GM12878 (cell line): ENCODE data around the gene HSPBP1. TPM values are rescaled to one million over a fixed set of nuclear protein-coding genes. Genes with fewer than 3 reads are reported as not detected.
A peak's percentile ranks its signal among the peaks of the same experiment; 100 is the strongest.

Source experiments
- ATAC-seq: fragments of 200-7000 bp; cut with Tn5 transposase; 3 replicates; pipeline ENCODE4 v1.9.1; 2020; ENCODE audit warnings: mild to moderate bottlenecking, moderate library complexity
- BruUV-seq: library from RNA; stranded (reverse); fragments of 400-500 nt; replicated peaks from 2 replicates; lab custom pipeline; 2021; lab: Mats Ljungman, UMichigan
- CTCF ChIA-PET: fragments of 300-600 bp; sonication (Branson Sonifier 250); formaldehyde crosslinking; extraction: SDS; loops from one replicate; lab custom pipeline; 2021; ENCODE audit warnings: inconsistent platforms; lab: Yijun Ruan, JAX
- POLR2A ChIA-PET: fragments of 350-600 bp; formaldehyde crosslinking; extraction: SDS; loops from one replicate; lab custom pipeline; 2021; ENCODE audit warnings: inconsistent platforms; lab: Charles Lee
- RAD21 ChIA-PET: fragments of 300-600 bp; sonication (Branson Sonifier 250); formaldehyde crosslinking; loops from one replicate; lab custom pipeline; 2023; ENCODE audit warnings: antibody characterized with exemption; ENCODE audit not compliant: unreplicated experiment; lab: Charles Lee
- SMC1A ChIA-PET: fragments of 300-600 bp; sonication (Branson Sonifier 250); formaldehyde crosslinking; loops from one replicate; lab custom pipeline; 2023; ENCODE audit not compliant: unreplicated experiment, uncharacterized antibody; lab: Charles Lee
- DNase-seq: peaks from one replicate; pipeline ENCODE4 v3.0.0-alpha.2; 2011; ENCODE audit warnings: low read depth, low spot score
- FAIRE-seq: peaks from 3 replicates; lab custom pipeline; 2011; peaks lifted over from hg19 to GRCh38; lab: Jason Lieb, UNC
- H2AFZ ChIP-seq: 2 replicates; pipeline ENCODE4 v1.6.0; 2011; ENCODE audit warnings: low read depth, low read length, control low read depth; ENCODE audit not compliant: control insufficient read depth
- H3K27ac ChIP-seq: 2 replicates; pipeline ENCODE4 v1.5.1; 2011; ENCODE audit warnings: control low read depth; ENCODE audit not compliant: control insufficient read depth, insufficient read depth
- H3K27me3 ChIP-seq, 2 experiments: replicated peaks in 1 of 2; 2 replicates each; pipeline versions ENCODE4 v1.6.0 to v1.6.1; 2011; ENCODE audit warnings: low read length in 1 of 2; ENCODE audit not compliant: control insufficient read depth in 2 of 2, insufficient read depth in 2 of 2
- H3K36me3 ChIP-seq, 2 experiments: 2 replicates each; pipeline ENCODE4 v1.5.1; 2011; ENCODE audit warnings: low read length in 1 of 2; ENCODE audit not compliant: control insufficient read depth in 2 of 2, insufficient read depth in 2 of 2
- H3K4me1 ChIP-seq: 2 replicates; pipeline ENCODE4 v1.6.1; 2011; ENCODE audit warnings: mild to moderate bottlenecking, low read length, moderate library complexity, mixed read lengths; ENCODE audit not compliant: control insufficient read depth, insufficient read depth
- H3K4me2 ChIP-seq: 2 replicates; pipeline ENCODE4 v1.6.0; 2011; ENCODE audit warnings: control low read depth; ENCODE audit not compliant: control insufficient read depth, insufficient read depth
- H3K4me3 ChIP-seq: fragments of 200-600 bp; sonication (generic); 2 replicates; pipeline ENCODE4 v1.5.1; 2016
- H3K79me2 ChIP-seq: 2 replicates; pipeline ENCODE4 v1.6.0; 2011; ENCODE audit warnings: low read length; ENCODE audit not compliant: control insufficient read depth, insufficient read depth
- H3K9ac ChIP-seq: 2 replicates; pipeline ENCODE4 v1.8.0; 2011; ENCODE audit warnings: low read length, control low read depth, mixed read lengths; ENCODE audit not compliant: control insufficient read depth, insufficient read depth
- H3K9me3 ChIP-seq: replicated peaks from 3 replicates; pipeline ENCODE4 v1.5.1; 2011; ENCODE audit warnings: mild to moderate bottlenecking, low read length; ENCODE audit not compliant: control insufficient read depth, insufficient read depth
- H4K20me1 ChIP-seq: 2 replicates; pipeline ENCODE4 v1.6.0; 2011; ENCODE audit not compliant: control insufficient read depth, insufficient read depth
- HDAC6 ChIP-seq: fragments of 200-600 bp; sonication (generic); IDR thresholded peaks from one replicate; pipeline ENCODE4 v1.8.0; 2017; ENCODE audit warnings: antibody characterized with exemption; ENCODE audit not compliant: unreplicated experiment
- MAX ChIP-seq: IDR thresholded peaks from 2 replicates; pipeline ENCODE4 v1.6.1; 2012; ENCODE audit warnings: low read depth, low read length, improper control_type of control experiment
- MEF2A ChIP-seq: IDR thresholded peaks from 2 replicates; pipeline ENCODE4 v1.6.1; 2011; ENCODE audit warnings: low read depth, mild to moderate bottlenecking, low read length, moderate library complexity; ENCODE audit not compliant: insufficient read depth
- NRF1 ChIP-seq: conservative IDR thresholded peaks from 2 replicates; pipeline ENCODE4 v1.6.1; 2011; ENCODE audit warnings: mild to moderate bottlenecking, low read depth, low read length, improper control_type of control experiment
- SIX5 ChIP-seq: IDR thresholded peaks from 2 replicates; pipeline ENCODE4 v1.6.1; 2011; ENCODE audit warnings: mild to moderate bottlenecking, low read depth, low read length, moderate library complexity; ENCODE audit not compliant: severe bottlenecking
- SUPT20H ChIP-seq: IDR thresholded peaks from 2 replicates; pipeline ENCODE4 v1.6.1; 2011; ENCODE audit warnings: low read depth, mild to moderate bottlenecking, low read length, moderate library complexity, borderline replicate concordance; ENCODE audit not compliant: control insufficient read depth
- TAF1 ChIP-seq: IDR thresholded peaks from 2 replicates; pipeline ENCODE4 v1.6.1; 2011; ENCODE audit warnings: mild to moderate bottlenecking, low read depth, low read length, borderline replicate concordance
- TCF3 ChIP-seq: IDR thresholded peaks from 2 replicates; pipeline ENCODE4 v1.6.1; 2012; ENCODE audit warnings: low read depth, mild to moderate bottlenecking, low read length, borderline replicate concordance; ENCODE audit not compliant: insufficient read depth
- ZBTB4 ChIP-seq: fragments of 450-650 bp; formaldehyde crosslinking; IDR thresholded peaks from 2 replicates; pipeline ENCODE4 v1.4.0; 2022; ENCODE audit warnings: mild to moderate bottlenecking, moderate library complexity
- WGBS: methylation state at CpG from one replicate; pipeline ENCODE4 v1.1.6; 2016; ENCODE audit warnings: low lambda C conversion rate; ENCODE audit not compliant: insufficient replicate concordance, insufficient coverage; ENCODE audit errors: missing lambda C conversion rate; 5-methylcytosine and 5-hydroxymethylcytosine counted together
- in situ Hi-C: fragments of 300-500 bp; cut with MboI; formaldehyde crosslinking; loops from 9 replicates; pipeline ENCODE4 v1.14.3; 2018; ENCODE audit warnings: mixed read lengths
- intact Hi-C: fragments of 100-400 bp; cut with micrococcal nuclease; formaldehyde crosslinking; loops from one replicate; pipeline ENCODE4 v1.14.2; 2022; ENCODE audit not compliant: unreplicated experiment
- polyA plus RNA-seq, 11 experiments: library from polyadenylated mRNA; depleted of rRNA in 4 of 11; unstranded in 6 of 11; stranded (reverse) in 5 of 11; fragments of >200 nt; fragmentation: Nextera tagmentation in 4 of 11; fragmentation: Illumina TruSeq in 1 of 11; extraction: Ambion mirVana in 4 of 11; extraction: Trizol in 1 of 11; gene quantifications; 1 replicate in 1 of 11; 2 replicates in 10 of 11; pipeline versions ENCODE4 v1.2.1 to v1.2.3, GENCODE V29; 2011 to 2016; ENCODE audit warnings: inconsistent platforms in 2 of 11, missing spikeins in 2 of 11, low read depth in 1 of 11
- total RNA-seq, 4 experiments: library from RNA; depleted of rRNA in 3 of 4; stranded (reverse); fragments of >200 nt in 3 of 4; fragmentation: Illumina TruSeq in 1 of 4; extraction: Trizol in 1 of 4; gene quantifications; 2 replicates each; pipeline versions ENCODE4 v1.2.1 to v1.2.3, GENCODE V29; 2013 to 2021

The HSPBP1 gene
- total and polyA plus RNA-seq, 10 of the 15 experiments (the other 5 are each of a cell fraction or from before 2014, with no cell fraction given): 0.18 to 83.3 (median 23.0) TPM

GRCh38 chr19:55302318-55302703, 22.4 kb upstream of the HSPBP1 start:
- Histone ChIP-seq H3K79me2 (no peaks in the 10 kb centered on the region), H3K9ac (peak overlapping the region; percentile 8; the same call in 1 of the 2 replicates), H3K27me3 (no peaks in the 10 kb centered on the region), H3K27ac (peak overlapping the region; percentile 27), H2AFZ (peak overlapping the region; percentile 96), H3K4me3 (peak overlapping the region; percentile 67; the same call in 1 of the 2 replicates), H3K9me3 (no peaks in the 10 kb centered on the region), H3K36me3 (no peaks in the 10 kb centered on the region), H3K4me2 (peak overlapping the region; percentile 66), H3K4me1 (peaks cover 11% of the 10 kb centered on the region), H4K20me1 (no peaks in the 10 kb centered on the region; the same call in 1 of the 2 replicates)
- DNase-seq (no peak), FAIRE-seq (no peak), ATAC-seq (no peak)
- in situ Hi-C loops (no loop called here), intact Hi-C loops (loop anchor here (5.0 kb wide), 1 partner anchor 80 kb away; the partner anchor contains the start of gene TMEM238)
- RAD21 ChIA-PET: interaction anchor here (0.6 to 2.8 kb wide), 9 partner anchors 37 to 202 kb away, joined by 3 to 28 read pairs (median 8); partner anchors contain the start of genes ISOC2, KMT5C, PPP6R1 and TMEM238
- 46% methylated on average over 6 of the region's 12 CpGs for WGBS
- BruUV-seq: no TSS peak
- TF ChIP-seq NRF1: no peak
- no peak for TF ChIP-seq MEF2A
- no peak for TF ChIP-seq SIX5
- TF ChIP-seq SUPT20H: no peak
- TF ChIP-seq HDAC6: no peak
- no peak for TF ChIP-seq MAX
- no peak for TF ChIP-seq ZBTB4 (CRISPR knock-in tag)
- TF ChIP-seq TAF1: no peak
- no peak for TF ChIP-seq TCF3
- POLR2A ChIA-PET: interaction anchor here (1.6 to 2.8 kb wide), 2 partner anchors 37 to 82 kb away, joined by 9 to 14 read pairs; partner anchors contain the start of genes KMT5C and TMEM238
- CTCF ChIA-PET: interaction anchor here (0.7 to 3.8 kb wide), 19 partner anchors 10 to 202 kb away, joined by 3 to 49 read pairs (median 8); partner anchors contain the start of genes BRSK1, HSPBP1, KMT5C and TMEM238
- SMC1A ChIA-PET: interaction anchor here (1.2 to 3.5 kb wide), 8 partner anchors 10 to 331 kb away, joined by 3 to 22 read pairs (median 6); partner anchors contain the start of genes ISOC2, KMT5C and TMEM238
